Pancreas (tissue), 10 donors: ENCODE measurements around the gene TNFRSF8. TPM values are rescaled to one million over a fixed set of nuclear protein-coding genes. Genes with fewer than 3 reads are reported as not detected.
A peak's percentile ranks its signal among the peaks of the same experiment; 100 is the strongest.

ENCODE experiments used
- ATAC-seq, 4 donors: fragments of 200-7000 bp; cut with Tn5 transposase; one replicate each; pipeline versions ENCODE4 v1.8.0 to v1.9.1; 2020; ENCODE audit warnings: mild to moderate bottlenecking in 4 of 4, moderate library complexity in 4 of 4
- DNase-seq, 6 donors: peaks; one replicate each; pipeline ENCODE4 v3.0.0-alpha.2; 2020
- FAIRE-seq: peaks from 2 replicates; lab custom pipeline; 2012; peaks lifted over from hg19 to GRCh38; lab: Jason Lieb, UNC
- H3K27ac ChIP-seq, 4 donors: fragments of 200-600 bp; sonication (generic); 1 replicate in 3 of 4; 2 replicates in 1 of 4; pipeline versions ENCODE4 v1.5.0 to v1.8.0; 2020
- H3K27me3 ChIP-seq, 4 donors: fragments of 200-600 bp; one replicate each; pipeline ENCODE4 v1.8.0; 2021
- H3K36me3 ChIP-seq, 3 donors: fragments of 200-600 bp; sonication (generic) in 1 of 3; one replicate each; pipeline versions ENCODE4 v1.5.0 to v1.8.0; 2020 to 2021
- H3K4me1 ChIP-seq, 3 donors: fragments of 200-600 bp; one replicate each; pipeline ENCODE4 v1.8.0; 2021
- H3K4me3 ChIP-seq, 4 donors: fragments of 200-600 bp; sonication (generic) in 2 of 4; one replicate each; pipeline versions ENCODE4 v1.5.0 to v1.8.0; 2020 to 2021
- H3K9me3 ChIP-seq, 4 donors: fragments of 200-600 bp; one replicate each; pipeline ENCODE4 v1.8.0; 2021
- WGBS, 2 donors: extraction: QIAGEN DNeasy Blood & Tissue Kit; methylation state at CpG; one replicate each; pipeline ENCODE4 v1.1.7; 2013; 5-methylcytosine and 5-hydroxymethylcytosine counted together
- intact Hi-C, 3 donors: fragments of 100-400 bp; cut with DNase I; formaldehyde crosslinking; loops; one replicate each; pipeline versions ENCODE4 v1.11.1 to v1.14.2; 2022
- polyA plus RNA-seq, 2 donors: library from polyadenylated mRNA; stranded (reverse); fragments of 200-250 nt; gene quantifications; one replicate each; pipeline ENCODE4 v1.2.3, GENCODE V29; 2013
- total RNA-seq, 6 donors: library from RNA; stranded (reverse); fragmentation: NEBNext Ultra II Directional in 4 of 6; extraction: Animal tissue kit (Norgen Biotek cat#: 25700) in 4 of 6; gene quantifications; one replicate each; pipeline versions ENCODE4 v1.2.1 to v1.2.4, GENCODE V29; 2021 to 2023
- TF ChIP-seq, protein P1 (sequence below), 4 donors: fragments of 200-600 bp; sonication (generic) in 3 of 4; IDR thresholded peaks; one replicate each; pipeline versions ENCODE4 v1.5.0 to v1.8.0; 2021; ENCODE audit warnings: antibody characterized with exemption in 4 of 4
- donor health status: healthy with polysubstance abuse.
- donor health status: DM: no; HTN: no; CAD: no; lungs with moderate emphysema.
- donor health status: DM: no; HTN: no; CAD: no.
- donor health status: control.
- donor health status: control.
- donor health status: Bipolar disorder and iron deficiency.
- donor health status: DM: yes; HTN: yes; CAD: no.
- donor health status: DM: no; HTN: no; CAD: no.
- donor health status: DM: no; HTN: no; CAD: no.
- donor health status: DM: yes; HTN: yes; CAD: no.

Gene TNFRSF8
- total and polyA plus RNA-seq, 8 donors = 0.08 to 0.72 (median 0.25) TPM; not detected in 1

GRCh38 chr1:12078938-12079861 lies 16.1 kb downstream of the TNFRSF8 start:
- intact Hi-C loops = no loop called here
- Histone ChIP-seq H3K4me1 (no peaks in the 10 kb centered on the region), H3K9me3 (no peaks in the 10 kb centered on the region), H3K36me3 (no peaks in the 10 kb centered on the region), H3K4me3 (no peak overlapping the region), H3K27ac (no peak overlapping the region), H3K27me3 (no peaks in the 10 kb centered on the region)
- TF ChIP-seq, protein P1, sequence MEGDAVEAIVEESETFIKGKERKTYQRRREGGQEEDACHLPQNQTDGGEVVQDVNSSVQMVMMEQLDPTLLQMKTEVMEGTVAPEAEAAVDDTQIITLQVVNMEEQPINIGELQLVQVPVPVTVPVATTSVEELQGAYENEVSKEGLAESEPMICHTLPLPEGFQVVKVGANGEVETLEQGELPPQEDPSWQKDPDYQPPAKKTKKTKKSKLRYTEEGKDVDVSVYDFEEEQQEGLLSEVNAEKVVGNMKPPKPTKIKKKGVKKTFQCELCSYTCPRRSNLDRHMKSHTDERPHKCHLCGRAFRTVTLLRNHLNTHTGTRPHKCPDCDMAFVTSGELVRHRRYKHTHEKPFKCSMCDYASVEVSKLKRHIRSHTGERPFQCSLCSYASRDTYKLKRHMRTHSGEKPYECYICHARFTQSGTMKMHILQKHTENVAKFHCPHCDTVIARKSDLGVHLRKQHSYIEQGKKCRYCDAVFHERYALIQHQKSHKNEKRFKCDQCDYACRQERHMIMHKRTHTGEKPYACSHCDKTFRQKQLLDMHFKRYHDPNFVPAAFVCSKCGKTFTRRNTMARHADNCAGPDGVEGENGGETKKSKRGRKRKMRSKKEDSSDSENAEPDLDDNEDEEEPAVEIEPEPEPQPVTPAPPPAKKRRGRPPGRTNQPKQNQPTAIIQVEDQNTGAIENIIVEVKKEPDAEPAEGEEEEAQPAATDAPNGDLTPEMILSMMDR (IDR thresholded peaks at IDR 0.05) = peak in 1 of 4 donors; percentile 8
- DNase-seq (peak in 1 of 6 donors; percentile 21), ATAC-seq (peak in 3 of 4 donors; percentile 57 to 76 (median 57)), FAIRE-seq (no peak)
- WGBS, 2 donors = 24 to 29% methylated on average over 23 of the region's 23 CpGs

DNA sequence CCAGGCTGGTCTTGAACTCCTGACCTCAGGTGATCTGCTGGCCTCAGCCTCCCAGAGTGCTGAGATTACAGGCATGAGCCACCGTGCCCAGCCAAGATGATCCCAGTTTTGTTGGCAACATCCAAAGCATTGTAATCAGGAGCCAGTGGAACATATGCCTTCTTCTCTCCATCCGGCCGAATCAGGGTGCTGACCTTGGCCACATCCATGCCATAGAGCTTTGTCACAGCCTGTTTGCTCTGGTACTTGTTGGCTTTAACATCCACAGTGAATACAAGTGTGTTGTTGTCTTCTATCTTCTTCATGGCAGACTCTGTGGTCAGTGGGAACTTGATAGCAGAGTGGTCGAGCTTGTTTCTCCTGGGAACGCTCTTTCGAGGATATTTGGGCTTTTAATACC lies 17.1 kb downstream of the TNFRSF8 start:
- Histone ChIP-seq H3K36me3 (no peaks in the 10 kb centered on the region), H3K27me3 (no peaks in the 10 kb centered on the region), H3K4me1 (no peaks in the 10 kb centered on the region), H3K4me3 (no peak overlapping the region), H3K27ac (no peak overlapping the region), H3K9me3 (no peaks in the 10 kb centered on the region)
- FAIRE-seq (no peak), DNase-seq (no peak), ATAC-seq (no peak)
- intact Hi-C loops = no loop called here
- 41 to 45% methylated on average over 6 of the region's 6 CpGs for WGBS, 2 donors
- TF ChIP-seq, protein P1 (IDR thresholded peaks at IDR 0.05) = no peak

DNA sequence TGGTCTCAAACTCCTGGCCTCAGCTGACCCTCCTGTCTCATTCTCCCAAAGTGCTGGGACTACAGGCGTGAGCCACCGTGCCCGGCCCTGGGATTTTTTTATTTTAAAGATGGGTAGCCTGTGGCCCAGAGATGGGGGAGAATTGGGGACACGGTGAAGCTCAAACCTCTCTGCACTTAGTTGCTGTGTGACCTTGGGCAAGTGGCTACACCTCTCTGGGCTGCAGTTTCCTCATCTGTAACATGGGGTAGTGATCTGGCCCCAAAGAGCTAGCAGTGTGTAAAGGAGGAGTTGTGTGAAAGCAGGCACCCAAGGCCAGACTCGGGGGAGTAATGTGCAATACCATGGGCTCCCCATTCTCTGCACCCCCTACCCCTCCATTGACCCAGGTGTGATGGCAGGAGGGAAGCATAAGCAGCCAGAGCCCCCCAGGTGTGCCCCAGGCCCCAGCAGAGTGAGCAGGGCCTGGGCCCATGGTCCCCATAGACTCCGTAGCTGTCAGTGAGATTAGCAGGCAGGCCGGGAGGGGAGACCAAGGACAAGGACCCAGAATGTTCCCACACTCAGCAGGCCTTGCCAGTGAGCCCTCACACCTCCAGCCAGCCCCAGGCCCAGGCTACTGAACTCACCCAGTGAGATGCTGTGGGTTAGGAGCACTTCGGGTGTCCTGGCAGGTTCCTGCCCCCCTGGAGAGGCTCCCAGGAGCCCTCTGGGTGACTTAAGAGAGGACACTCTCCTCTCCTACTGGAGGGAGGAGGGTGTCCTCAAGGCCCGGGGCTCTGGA lies 17.9 kb downstream of the TNFRSF8 start:
- ATAC-seq (no peak), FAIRE-seq (no peak), DNase-seq (no peak)
- intact Hi-C loops = no loop called here
- no peaks in the 10 kb centered on the region for H3K9me3 ChIP-seq
- WGBS, 2 donors = 83 to 89% methylated on average over 9 of the region's 9 CpGs
- H3K27me3 ChIP-seq = no peaks in the 10 kb centered on the region
- no peak overlapping the region for H3K27ac ChIP-seq
- H3K4me1 ChIP-seq = no peaks in the 10 kb centered on the region
- no peak overlapping the region for H3K4me3 ChIP-seq
- TF ChIP-seq, protein P1 (IDR thresholded peaks at IDR 0.05) = no peak
- no peaks in the 10 kb centered on the region for H3K36me3 ChIP-seq

GRCh38 chr1:12081648-12082396 lies 18.7 kb downstream of the TNFRSF8 start:
- no peaks in the 10 kb centered on the region for H3K36me3 ChIP-seq
- H3K9me3 ChIP-seq = no peaks in the 10 kb centered on the region
- no peak overlapping the region for H3K27ac ChIP-seq
- H3K4me3 ChIP-seq = no peak overlapping the region
- DNase-seq = no peak
- H3K27me3 ChIP-seq = no peaks in the 10 kb centered on the region
- WGBS, 2 donors = 87 to 91% methylated on average over 7 of the region's 7 CpGs
- TF ChIP-seq, protein P1 (IDR thresholded peaks at IDR 0.05) = no peak
- no peak for FAIRE-seq
- no peak for ATAC-seq
- intact Hi-C loops = no loop called here
- H3K4me1 ChIP-seq = no peaks in the 10 kb centered on the region
